HG02678 (cell line): Measurements from ENCODE around the gene PTN.
"Not testable (repeated sequence)": the region's sequence is repeated elsewhere in the genome, so short reads cannot be mapped to it uniquely, and the experiment has no call there.

Experiments
- ATAC-seq: cut with Tn5 transposase; IDR thresholded peaks from one replicate; pipeline ENCODE4 v1.9.1; 2021; ENCODE audit warnings: mild to moderate bottlenecking, moderate library complexity; ENCODE audit not compliant: unreplicated experiment

Gene PTN

GRCh38 chr7:137181619-137182018 lies 161.9 kb downstream of the PTN start:
- not testable (repeated sequence) for ATAC-seq
